GM15510 (cell line): ENCODE measurements around the gene TMEM30B.
A peak's percentile ranks its signal among the peaks of the same experiment; 100 is the strongest.

ENCODE experiments used
- POLR2A ChIP-seq: IDR thresholded peaks from 3 replicates; pipeline ENCODE4 v1.6.1; 2011; ENCODE audit warnings: borderline replicate concordance; ENCODE audit not compliant: insufficient read length; ENCODE audit errors: extremely low read depth

Gene TMEM30B, protein sequence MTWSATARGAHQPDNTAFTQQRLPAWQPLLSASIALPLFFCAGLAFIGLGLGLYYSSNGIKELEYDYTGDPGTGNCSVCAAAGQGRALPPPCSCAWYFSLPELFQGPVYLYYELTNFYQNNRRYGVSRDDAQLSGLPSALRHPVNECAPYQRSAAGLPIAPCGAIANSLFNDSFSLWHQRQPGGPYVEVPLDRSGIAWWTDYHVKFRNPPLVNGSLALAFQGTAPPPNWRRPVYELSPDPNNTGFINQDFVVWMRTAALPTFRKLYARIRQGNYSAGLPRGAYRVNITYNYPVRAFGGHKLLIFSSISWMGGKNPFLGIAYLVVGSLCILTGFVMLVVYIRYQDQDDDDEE

GRCh38 chr14:61281186-61281947 is at the start of gene TMEM30B:
Gene TMEM30B, minus strand, starts transcription at chr14:61281338. Its CDS starts 191 bp downstream, at chr14:61281147.
- no peak for TF ChIP-seq POLR2A

GRCh38 chr14:61330511-61330910 is 49.4 kb upstream of the TMEM30B start:
- no peak for TF ChIP-seq POLR2A

DNA sequence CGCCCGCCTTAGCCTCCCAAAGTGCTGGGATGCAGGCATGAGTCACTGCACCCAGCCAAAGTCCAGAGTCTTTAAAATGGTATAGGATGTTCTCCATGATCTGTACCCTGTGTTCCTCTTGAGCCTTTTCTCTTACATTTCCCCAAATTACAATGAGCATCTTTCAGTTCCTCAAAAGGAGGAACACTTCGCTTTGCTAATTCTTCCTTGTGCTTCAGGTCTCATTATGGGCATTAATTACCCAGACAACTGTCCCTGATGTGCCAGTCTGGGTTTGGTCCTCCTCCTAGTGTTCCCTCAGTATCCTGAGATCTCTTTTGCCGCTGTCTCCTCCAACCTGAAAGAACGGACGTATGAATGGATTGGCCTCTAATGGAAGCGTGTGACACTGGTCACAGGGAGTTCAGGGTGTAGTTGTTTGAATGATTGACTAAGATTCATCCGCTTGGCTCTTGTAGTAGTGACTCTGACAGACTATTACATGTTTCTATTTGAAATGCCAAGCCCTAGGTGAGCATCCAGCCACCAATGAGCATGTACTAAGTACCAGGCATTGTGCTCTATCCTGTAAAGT is 48.4 kb upstream of the TMEM30B start:
- TF ChIP-seq POLR2A = no peak

- TF ChIP-seq POLR2A = no peak
These were observed 47.6 kb upstream of the TMEM30B start for GRCh38 chr14:61328626-61329262.

GRCh38 chr14:61326847-61327246 is 45.7 kb upstream of the TMEM30B start:
- TF ChIP-seq POLR2A = no peak

DNA sequence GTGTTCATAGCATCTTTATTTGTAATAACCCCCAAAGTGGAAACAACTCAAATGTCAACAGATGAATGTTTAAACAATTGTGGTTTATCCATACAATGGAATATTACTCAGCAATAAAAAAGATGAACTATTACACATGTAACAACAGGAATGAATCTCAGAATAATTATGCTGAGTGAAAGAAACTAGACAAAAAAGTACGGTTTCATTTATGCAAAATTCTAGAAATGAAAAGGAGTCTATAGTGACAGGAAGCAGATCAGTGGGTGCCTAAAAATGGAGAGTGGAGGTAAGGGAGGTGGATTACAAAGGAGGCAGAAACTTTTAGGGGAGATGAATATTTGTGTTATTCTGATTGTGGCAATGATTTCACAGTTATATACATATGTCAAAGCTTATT is 45.0 kb upstream of the TMEM30B start:
- no peak for TF ChIP-seq POLR2A

DNA sequence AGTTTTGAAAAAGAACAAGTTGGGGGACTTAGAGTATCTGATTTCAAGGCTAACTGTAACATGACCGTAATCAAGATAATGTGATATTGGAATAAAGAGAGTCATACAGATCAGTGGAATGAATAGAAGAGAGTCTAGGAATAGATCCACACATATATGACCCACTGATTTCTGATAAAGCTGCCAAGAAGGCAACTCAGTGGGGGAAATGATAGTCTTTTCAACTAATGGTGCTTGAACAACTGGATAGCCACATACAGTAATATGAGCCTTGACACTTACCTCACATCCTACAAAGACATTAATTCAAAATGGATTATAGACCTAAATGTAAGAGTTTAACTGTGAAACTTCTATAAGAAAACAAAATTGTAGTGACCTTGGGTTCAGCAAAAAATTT is 44.0 kb upstream of the TMEM30B start:
- TF ChIP-seq POLR2A = no peak

DNA sequence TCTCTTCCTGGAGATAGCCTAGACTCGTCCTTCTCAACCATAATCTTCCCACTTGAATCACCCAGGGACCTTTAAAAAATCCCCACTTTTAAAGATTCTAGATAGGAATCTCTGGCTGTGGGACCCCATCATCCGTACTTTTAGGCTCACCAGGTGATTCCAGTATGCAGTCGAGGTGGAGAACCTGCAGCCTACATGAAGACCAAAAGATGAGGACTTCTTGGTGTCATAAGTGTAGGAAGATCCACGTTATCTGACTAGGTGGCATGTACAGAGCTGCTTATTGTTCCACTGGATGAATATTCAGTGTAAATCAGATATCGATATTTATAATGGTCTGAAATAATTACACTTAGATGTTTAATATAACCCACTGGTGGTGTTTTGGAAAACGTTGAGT is 42.8 kb upstream of the TMEM30B start:
- no peak for TF ChIP-seq POLR2A

DNA sequence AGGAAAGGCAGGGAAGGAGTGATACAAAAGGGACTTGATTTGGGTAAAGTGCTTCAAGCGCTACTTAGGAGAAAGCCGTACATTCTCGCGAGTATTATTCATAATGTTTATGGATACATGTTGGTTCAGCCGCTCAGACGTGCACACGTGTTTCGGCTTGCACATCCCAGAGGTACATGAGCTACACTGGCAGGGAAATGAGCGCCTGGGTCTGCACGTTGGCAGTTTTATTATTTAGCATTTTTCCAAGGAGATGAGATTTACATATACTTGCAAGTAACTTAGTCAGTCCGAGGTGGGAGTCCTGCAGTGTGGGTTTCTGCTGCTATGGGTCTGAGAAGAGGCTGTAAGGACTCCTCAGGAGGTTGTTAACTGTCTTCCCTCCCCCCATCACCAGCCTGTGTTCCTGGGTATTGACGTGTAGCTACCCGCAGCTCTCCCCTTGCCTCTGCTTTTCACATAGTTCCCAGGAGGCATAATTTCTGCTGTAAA is 41.7 kb upstream of the TMEM30B start:
- TF ChIP-seq POLR2A = no peak

- TF ChIP-seq POLR2A = no peak
These were observed 41.1 kb upstream of the TMEM30B start for GRCh38 chr14:61322011-61322798.

DNA sequence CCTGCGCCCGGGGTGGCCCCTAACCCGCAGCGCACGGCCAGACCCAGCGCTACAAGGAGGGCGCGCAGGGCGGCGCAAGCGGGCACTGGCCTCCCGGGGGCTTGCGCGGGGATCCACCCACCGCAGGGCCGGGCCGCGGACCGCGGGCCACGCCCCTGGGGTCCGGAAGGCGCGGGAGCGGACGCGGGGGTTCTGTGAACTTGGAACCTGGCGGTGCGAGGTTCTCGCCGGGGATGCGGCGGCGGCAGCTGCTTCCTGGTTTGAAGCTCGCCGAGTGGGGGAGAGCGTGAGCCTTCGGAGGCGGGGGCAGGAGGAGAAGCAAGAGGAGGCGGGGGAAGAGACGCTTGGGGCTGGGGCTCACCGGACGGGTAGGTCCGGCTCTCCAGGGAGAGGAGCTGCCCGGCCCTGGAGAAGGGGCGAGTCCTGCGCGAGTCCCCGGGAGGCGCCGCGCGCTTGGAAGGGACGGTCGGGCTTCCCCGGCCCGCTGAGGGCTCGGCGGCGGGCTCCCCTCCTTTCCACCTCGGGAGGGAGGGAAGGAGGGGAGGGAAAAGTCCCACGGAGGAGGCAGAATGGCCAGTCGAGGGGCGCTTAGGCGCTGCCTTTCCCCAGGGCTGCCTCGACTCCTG is 40.4 kb upstream of the TMEM30B start, which contains the start of gene PRKCH:
Gene PRKCH, plus strand, starts transcription at position 195 of the 626 bp plus-strand sequence. CDS start 523 bp downstream, outside the sequence.
- peak; percentile 27 for TF ChIP-seq POLR2A

DNA sequence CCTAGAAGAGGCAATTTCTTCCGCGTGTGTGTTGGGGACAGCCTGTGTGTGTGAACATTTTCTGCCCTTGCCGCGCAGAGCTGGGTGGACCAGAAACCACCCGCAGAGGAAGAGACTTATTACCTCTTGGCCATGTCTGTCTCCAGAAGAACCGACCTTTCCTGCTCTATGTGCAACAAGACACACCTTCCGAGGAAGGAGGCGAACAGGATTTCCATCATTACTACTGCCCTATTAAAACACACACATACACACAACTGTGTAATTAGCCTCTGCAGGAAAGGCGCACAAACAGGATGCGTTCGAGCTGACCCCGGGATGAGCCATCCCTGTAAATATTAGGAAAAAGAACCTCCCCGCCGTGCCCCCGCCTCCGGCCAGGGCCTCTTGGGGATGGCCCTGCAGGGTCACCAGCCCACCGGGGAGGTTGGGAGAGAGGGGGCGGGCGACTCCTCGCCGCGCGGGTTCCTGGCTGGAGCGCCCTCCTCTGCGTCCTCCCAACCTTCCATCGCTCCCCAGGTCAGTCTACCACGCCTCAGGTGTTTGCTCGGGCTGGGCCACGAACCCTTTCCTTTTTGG is 39.8 kb upstream of the TMEM30B start:
- no peak for TF ChIP-seq POLR2A

DNA sequence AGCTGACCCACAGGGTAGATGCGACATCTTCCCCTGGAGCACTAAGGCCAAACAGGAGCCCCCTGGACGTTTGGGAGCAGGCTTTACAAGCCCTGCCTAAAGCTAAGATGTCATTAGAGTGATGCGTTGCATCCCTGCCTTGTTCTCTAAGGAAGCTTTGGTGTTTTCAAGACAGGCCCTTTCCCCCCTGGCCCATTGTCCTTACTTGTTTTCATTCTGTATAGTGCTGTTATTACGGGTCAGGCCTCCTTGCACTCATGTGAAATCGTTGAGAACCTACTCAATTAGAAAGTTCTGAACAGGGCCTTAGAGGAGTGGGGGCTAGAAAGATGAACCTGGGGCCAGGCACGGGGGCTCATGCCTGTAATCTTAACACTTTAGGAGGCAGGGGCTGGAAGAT is 38.6 kb upstream of the TMEM30B start:
- no peak for TF ChIP-seq POLR2A
